Breast epithelium (tissue), 4 donors: ENCODE data around the gene ELOVL5. TPM values are rescaled to one million over a fixed set of nuclear protein-coding genes. Genes with fewer than 3 reads are reported as not detected.

Experiments used
- DNase-seq, 2 donors: peaks; one replicate each; pipeline ENCODE4 v3.0.0-alpha.2; 2019; ENCODE audit warnings: low spot score in 2 of 2
- H3K27ac ChIP-seq, 2 donors: fragments of 200-600 bp; sonication (generic) in 1 of 2; one replicate each; pipeline ENCODE4 v1.5.1; 2016 to 2019; ENCODE audit warnings: mild to moderate bottlenecking in 1 of 2
- H3K27me3 ChIP-seq, 2 donors: fragments of 200-600 bp; sonication (generic) in 1 of 2; one replicate each; pipeline versions ENCODE4 v1.5.1 to v1.6.0; 2017 to 2019; ENCODE audit warnings: control low read depth in 1 of 2, mild to moderate bottlenecking in 1 of 2
- H3K36me3 ChIP-seq: fragments of 200-600 bp; one replicate; pipeline ENCODE4 v1.5.1; 2019
- H3K4me1 ChIP-seq, 2 donors: fragments of 200-600 bp; sonication (generic); one replicate each; pipeline ENCODE4 v1.5.1; 2016 to 2019; ENCODE audit warnings: control low read depth in 1 of 2
- H3K4me3 ChIP-seq, 3 donors: fragments of 200-600 bp; sonication (generic); 1 replicate in 2 of 3; 2 replicates in 1 of 3; pipeline ENCODE4 v1.5.1; 2016 to 2019; ENCODE audit warnings: mild to moderate bottlenecking in 3 of 3, moderate library complexity in 2 of 3
- H3K9me3 ChIP-seq, 2 donors: fragments of 200-600 bp; sonication (generic) in 1 of 2; one replicate each; pipeline ENCODE4 v1.5.1; 2016 to 2019; ENCODE audit warnings: control low read depth in 1 of 2
- POLR2A ChIP-seq: fragments of 450-650 bp; IDR thresholded peaks from one replicate; pipeline ENCODE4 v1.6.1; 2016; ENCODE audit warnings: antibody characterized with exemption, mild to moderate bottlenecking, moderate library complexity
- POLR2AphosphoS5 ChIP-seq, 3 donors: sonication (generic); formaldehyde crosslinking; IDR thresholded peaks; one replicate each; pipeline ENCODE4 v1.6.1; 2017; ENCODE audit warnings: antibody characterized with exemption in 3 of 3
- intact Hi-C: fragments of 100-400 bp; cut with DNase I; formaldehyde crosslinking; loops from one replicate; pipeline ENCODE4 v1.15.1; 2023; ENCODE audit warnings: low total_unique reads
- total RNA-seq, 3 donors: library from RNA; depleted of rRNA; stranded (reverse); fragments of >200 nt; gene quantifications; one replicate each; pipeline ENCODE4 v1.1.0, GENCODE V29; 2016
- TF ChIP-seq, protein P1 (sequence below), 3 donors: fragments of 450-650 bp; IDR thresholded peaks; one replicate each; pipeline ENCODE4 v1.5.1; 2016 to 2017; ENCODE audit warnings: antibody characterized with exemption in 3 of 3, mild to moderate bottlenecking in 3 of 3, moderate library complexity in 3 of 3

ELOVL5 gene
- total RNA-seq, 3 donors from 2014 or later, result 245 to 427 (median 272) TPM

DNA sequence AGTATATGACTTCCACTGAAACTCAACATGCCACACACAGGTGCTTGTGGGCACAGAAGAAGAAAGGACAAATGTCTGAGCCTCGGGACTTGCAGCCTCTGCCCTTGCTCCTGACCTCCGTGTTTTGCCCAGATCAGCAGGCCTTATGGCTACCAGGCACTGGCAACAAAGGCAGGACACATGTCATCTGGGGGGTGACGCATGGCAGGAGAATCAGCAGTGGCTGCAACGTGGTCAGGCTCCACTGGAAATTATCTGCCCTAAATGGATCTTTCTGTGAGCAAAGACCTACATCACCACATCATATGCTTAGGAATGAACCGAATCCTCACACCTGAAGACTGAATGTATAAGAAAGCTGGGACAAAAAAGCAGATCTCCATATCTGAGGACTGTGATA, 78.9 kb downstream of the ELOVL5 start:
- Histone ChIP-seq H3K27ac (no peak overlapping the region), H3K4me1 (no peaks in the 10 kb centered on the region), H3K27me3 (no peaks in the 10 kb centered on the region), H3K9me3 (no peaks in the 10 kb centered on the region), H3K36me3 (peaks cover 4% of the 10 kb centered on the region), H3K4me3 (no peak overlapping the region)
- no peak for TF ChIP-seq POLR2A
- TF ChIP-seq, protein P1, sequence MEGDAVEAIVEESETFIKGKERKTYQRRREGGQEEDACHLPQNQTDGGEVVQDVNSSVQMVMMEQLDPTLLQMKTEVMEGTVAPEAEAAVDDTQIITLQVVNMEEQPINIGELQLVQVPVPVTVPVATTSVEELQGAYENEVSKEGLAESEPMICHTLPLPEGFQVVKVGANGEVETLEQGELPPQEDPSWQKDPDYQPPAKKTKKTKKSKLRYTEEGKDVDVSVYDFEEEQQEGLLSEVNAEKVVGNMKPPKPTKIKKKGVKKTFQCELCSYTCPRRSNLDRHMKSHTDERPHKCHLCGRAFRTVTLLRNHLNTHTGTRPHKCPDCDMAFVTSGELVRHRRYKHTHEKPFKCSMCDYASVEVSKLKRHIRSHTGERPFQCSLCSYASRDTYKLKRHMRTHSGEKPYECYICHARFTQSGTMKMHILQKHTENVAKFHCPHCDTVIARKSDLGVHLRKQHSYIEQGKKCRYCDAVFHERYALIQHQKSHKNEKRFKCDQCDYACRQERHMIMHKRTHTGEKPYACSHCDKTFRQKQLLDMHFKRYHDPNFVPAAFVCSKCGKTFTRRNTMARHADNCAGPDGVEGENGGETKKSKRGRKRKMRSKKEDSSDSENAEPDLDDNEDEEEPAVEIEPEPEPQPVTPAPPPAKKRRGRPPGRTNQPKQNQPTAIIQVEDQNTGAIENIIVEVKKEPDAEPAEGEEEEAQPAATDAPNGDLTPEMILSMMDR (IDR thresholded peaks at IDR 0.05), result no peak
- no peak for TF ChIP-seq POLR2AphosphoS5 (IDR thresholded peaks at IDR 0.05)
- intact Hi-C loops, result no loop called here
- DNase-seq, result no peak

DNA sequence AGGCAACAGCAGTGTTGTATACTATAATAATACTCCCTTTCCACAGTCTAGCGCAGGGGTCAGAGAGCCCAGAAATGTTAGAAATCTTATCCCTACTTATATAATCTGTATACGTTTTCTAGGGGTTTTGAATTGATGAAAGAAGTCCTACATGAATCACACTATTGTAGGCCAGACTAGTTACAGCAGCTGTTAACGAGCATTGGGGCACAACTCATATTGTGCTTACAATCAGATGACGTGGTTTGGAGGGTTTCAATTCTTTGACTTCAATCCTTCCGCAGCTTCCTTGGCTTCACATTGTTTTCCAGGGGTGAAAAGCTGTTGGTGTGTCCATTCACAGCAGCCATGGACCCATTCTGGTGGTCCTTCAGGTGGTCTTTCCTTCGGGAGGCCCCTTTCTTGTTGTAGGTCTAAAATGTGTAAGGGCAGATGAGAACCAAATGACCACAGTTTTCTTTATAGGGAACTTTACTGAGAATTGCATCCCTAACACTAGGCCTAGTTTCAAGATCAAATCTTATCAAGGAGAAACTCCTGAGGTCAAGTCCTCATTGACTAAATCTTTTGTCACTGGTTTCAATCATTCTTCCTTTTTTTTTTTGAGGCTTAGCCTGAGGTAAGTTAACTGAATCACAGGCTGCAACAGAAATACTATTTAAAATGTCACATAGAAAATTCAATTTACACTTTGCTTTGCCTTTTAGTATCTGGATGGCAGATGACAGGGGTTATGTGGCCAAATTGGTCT, 79.7 kb downstream of the ELOVL5 start:
- Histone ChIP-seq H3K27ac (no peak overlapping the region), H3K36me3 (peaks cover 4% of the 10 kb centered on the region), H3K4me1 (no peaks in the 10 kb centered on the region), H3K4me3 (no peak overlapping the region), H3K27me3 (no peaks in the 10 kb centered on the region), H3K9me3 (no peaks in the 10 kb centered on the region)
- TF ChIP-seq POLR2A, result no peak
- TF ChIP-seq, protein P1 (IDR thresholded peaks at IDR 0.05), result no peak
- TF ChIP-seq POLR2AphosphoS5 (IDR thresholded peaks at IDR 0.05), result no peak
- intact Hi-C loops, result no loop called here
- DNase-seq, result no peak

DNA sequence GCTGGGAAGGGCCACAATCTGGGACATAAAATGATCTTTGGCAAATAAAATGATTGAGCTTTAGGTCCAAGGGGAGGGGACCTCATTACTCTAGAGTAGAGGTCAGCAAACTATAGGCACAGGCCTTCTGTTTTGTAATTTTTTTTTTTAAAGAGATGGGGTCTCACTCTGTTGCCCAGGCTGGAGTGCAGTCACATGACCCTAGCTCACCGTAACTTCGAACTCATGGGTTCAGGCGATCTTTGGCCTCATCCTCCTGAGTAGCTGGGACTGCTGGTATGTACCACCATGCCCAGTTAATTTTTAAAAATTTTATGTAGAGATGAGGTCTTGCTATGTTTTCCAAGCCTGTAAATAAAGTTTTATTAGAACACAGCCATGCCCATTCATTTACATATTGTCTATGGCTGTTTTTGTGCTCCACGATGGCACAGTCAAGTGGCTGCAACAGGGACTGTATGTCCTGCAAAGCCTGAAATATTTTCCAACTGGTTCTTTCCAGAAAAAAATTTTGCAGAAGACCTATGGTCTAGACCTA, 82.1 kb downstream of the ELOVL5 start:
- TF ChIP-seq, protein P1 (IDR thresholded peaks at IDR 0.05), result no peak
- TF ChIP-seq POLR2A, result no peak
- TF ChIP-seq POLR2AphosphoS5 (IDR thresholded peaks at IDR 0.05), result no peak
- no peaks in the 10 kb centered on the region for H3K27me3 ChIP-seq
- no peak overlapping the region for H3K27ac ChIP-seq
- H3K9me3 ChIP-seq, result no peaks in the 10 kb centered on the region
- intact Hi-C loops, result no loop called here
- no peaks in the 10 kb centered on the region for H3K4me1 ChIP-seq
- H3K4me3 ChIP-seq, result no peak overlapping the region
- no peak for DNase-seq
- H3K36me3 ChIP-seq, result peaks cover 4% of the 10 kb centered on the region

DNA sequence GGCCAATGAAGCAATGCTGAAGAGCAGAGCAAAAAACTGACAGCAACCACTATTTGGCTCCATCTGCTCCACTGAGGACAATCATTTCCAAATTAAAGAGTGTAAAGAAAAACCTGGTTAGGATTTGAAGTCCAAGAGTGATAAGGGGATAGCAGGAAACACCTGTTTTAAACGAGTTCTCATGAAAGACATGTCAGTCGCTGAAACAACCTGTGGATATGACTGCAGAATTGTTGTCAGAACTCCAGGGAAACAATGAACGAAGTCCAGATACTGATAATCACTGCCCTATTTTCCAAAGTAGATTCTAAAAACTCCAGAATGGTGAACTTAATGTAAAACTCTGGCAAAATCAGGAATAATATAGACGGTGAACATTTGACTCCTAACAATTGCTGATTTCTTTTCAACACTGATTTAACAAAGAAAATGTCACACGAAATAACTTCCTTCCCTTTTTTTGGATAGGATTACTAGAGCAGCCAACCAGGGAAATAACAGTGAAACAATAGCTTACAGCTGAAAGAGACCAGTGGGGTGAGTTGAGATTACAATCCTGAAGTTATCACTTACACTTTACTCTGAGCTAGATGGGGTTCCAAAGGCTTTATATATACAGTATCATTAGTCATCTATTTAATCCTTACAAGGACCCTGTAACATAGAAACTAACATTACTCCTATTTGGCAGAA, 83.7 kb downstream of the ELOVL5 start:
- no peak for DNase-seq
- Histone ChIP-seq H3K27me3 (no peaks in the 10 kb centered on the region), H3K4me1 (no peaks in the 10 kb centered on the region), H3K4me3 (no peak overlapping the region), H3K27ac (no peak overlapping the region), H3K36me3 (peaks cover 8% of the 10 kb centered on the region), H3K9me3 (no peaks in the 10 kb centered on the region)
- intact Hi-C loops, result no loop called here
- TF ChIP-seq, protein P1 (IDR thresholded peaks at IDR 0.05), result no peak
- TF ChIP-seq POLR2A, result no peak
- TF ChIP-seq POLR2AphosphoS5 (IDR thresholded peaks at IDR 0.05), result no peak

DNA sequence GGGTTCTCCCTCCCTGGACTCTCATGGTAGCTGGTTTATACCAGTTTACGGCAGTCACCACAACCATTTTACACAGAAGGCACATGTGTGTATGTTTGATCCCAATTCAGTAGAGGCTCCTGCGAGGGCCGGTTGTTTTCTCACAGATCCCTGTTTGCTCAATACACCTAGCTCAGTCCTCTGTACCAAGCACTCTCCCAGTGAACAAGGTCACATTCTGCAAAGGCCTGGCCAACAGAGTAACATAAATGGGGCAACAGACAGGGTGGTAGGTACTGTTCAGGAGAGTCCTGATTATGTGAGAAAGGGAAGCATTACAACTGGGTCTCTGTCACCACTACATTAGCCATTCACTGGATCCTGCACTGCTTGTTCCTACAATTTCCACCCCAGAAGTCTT, 84.4 kb downstream of the ELOVL5 start:
- no peak overlapping the region for H3K4me3 ChIP-seq
- H3K27ac ChIP-seq, result no peak overlapping the region

More for the DNA sequence above, 84.4 kb downstream of the ELOVL5 start:
- DNase-seq, result no peak
- intact Hi-C loops, result no loop called here
- no peaks in the 10 kb centered on the region for H3K4me1 ChIP-seq
- peaks cover 8% of the 10 kb centered on the region for H3K36me3 ChIP-seq
- TF ChIP-seq, protein P1 (IDR thresholded peaks at IDR 0.05), result no peak
- TF ChIP-seq POLR2AphosphoS5 (IDR thresholded peaks at IDR 0.05), result no peak
- no peak for TF ChIP-seq POLR2A
- H3K27me3 ChIP-seq, result no peaks in the 10 kb centered on the region
- no peaks in the 10 kb centered on the region for H3K9me3 ChIP-seq
